ENCODE results near the gene THADA.

The THADA gene

DNA sequence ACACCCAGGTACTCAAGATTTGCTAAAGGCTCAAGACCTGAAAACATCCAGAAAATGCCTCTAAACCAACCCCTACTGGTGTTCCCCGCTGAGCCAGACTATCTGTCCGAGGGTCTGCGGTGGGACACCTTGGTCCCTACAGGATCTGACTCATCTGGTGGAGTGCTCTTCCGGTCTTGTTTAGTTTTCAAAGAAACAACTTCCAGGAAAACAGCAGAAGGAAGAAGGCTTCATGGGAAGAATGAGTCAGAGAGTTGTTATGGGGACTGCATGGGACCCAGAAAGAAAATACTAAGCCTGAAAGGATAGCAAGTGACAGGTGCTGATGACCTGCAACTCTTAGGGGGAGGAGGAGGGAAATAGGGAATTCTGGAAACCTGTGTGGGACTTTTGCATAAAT lies 410.7 kb downstream of the THADA start:
- Histone ChIP-seq H3K9me2 (replicated peaks; ENCODE audit: insufficient read depth, low read length) (no peaks in the 10 kb centered on the region), H4K20me1 (ENCODE audit: low read depth, low read length) (no peaks in the 10 kb centered on the region), H2AFZ (ENCODE audit: low read depth, low read length, severe bottlenecking) (no peak overlapping the region), H3K27ac (ENCODE audit: low read depth, low read length) (no peak overlapping the region), H3K9me3 (ENCODE audit: insufficient read depth, low read length) (no peaks in the 10 kb centered on the region), H3F3A (ENCODE audit: insufficient read depth) (no peaks in the 10 kb centered on the region), H3K4me3 (ENCODE audit: insufficient read depth, low read length, poor library complexity, severe bottlenecking) (no peak overlapping the region), H3K27me3 (ENCODE audit: low read length) (no peaks in the 10 kb centered on the region), H3K4me2 (ENCODE audit: low read depth, low read length, poor library complexity, severe bottlenecking) (no peak overlapping the region), H3K36me3 (ENCODE audit: low read length) (no peaks in the 10 kb centered on the region), H3K9ac (ENCODE audit: low read length) (no peak overlapping the region), H3K79me2 (ENCODE audit: insufficient read depth, low read length) (no peaks in the 10 kb centered on the region)
- TF ChIP-seq, protein P1, sequence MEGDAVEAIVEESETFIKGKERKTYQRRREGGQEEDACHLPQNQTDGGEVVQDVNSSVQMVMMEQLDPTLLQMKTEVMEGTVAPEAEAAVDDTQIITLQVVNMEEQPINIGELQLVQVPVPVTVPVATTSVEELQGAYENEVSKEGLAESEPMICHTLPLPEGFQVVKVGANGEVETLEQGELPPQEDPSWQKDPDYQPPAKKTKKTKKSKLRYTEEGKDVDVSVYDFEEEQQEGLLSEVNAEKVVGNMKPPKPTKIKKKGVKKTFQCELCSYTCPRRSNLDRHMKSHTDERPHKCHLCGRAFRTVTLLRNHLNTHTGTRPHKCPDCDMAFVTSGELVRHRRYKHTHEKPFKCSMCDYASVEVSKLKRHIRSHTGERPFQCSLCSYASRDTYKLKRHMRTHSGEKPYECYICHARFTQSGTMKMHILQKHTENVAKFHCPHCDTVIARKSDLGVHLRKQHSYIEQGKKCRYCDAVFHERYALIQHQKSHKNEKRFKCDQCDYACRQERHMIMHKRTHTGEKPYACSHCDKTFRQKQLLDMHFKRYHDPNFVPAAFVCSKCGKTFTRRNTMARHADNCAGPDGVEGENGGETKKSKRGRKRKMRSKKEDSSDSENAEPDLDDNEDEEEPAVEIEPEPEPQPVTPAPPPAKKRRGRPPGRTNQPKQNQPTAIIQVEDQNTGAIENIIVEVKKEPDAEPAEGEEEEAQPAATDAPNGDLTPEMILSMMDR (IDR thresholded peaks at IDR 0.05; ENCODE audit: insufficient read depth, low read length, poor library complexity, severe bottlenecking), result no peak
- no peak for TF ChIP-seq EZH2phosphoT487 (conservative IDR thresholded peaks at IDR 0.05; ENCODE audit: low read length)

GRCh38 chr2:43184339-43184895 lies 411.4 kb downstream of the THADA start:
- TF ChIP-seq EZH2phosphoT487 (conservative IDR thresholded peaks at IDR 0.05; ENCODE audit: low read length), result no peak
- TF ChIP-seq, protein P1 (IDR thresholded peaks at IDR 0.05; ENCODE audit: insufficient read depth, low read length, poor library complexity, severe bottlenecking), result no peak
- no peaks in the 10 kb centered on the region for H3K9me3 ChIP-seq (ENCODE audit: insufficient read depth, low read length)
- H3K9me2 ChIP-seq (replicated peaks; ENCODE audit: insufficient read depth, low read length), result no peaks in the 10 kb centered on the region
- H3K27ac ChIP-seq (ENCODE audit: low read depth, low read length), result no peak overlapping the region
- H4K20me1 ChIP-seq (ENCODE audit: low read depth, low read length), result no peaks in the 10 kb centered on the region
- H3F3A ChIP-seq (ENCODE audit: insufficient read depth), result no peaks in the 10 kb centered on the region
- no peaks in the 10 kb centered on the region for H3K36me3 ChIP-seq (ENCODE audit: low read length)
- H3K27me3 ChIP-seq (ENCODE audit: low read length), result no peaks in the 10 kb centered on the region
- no peaks in the 10 kb centered on the region for H3K79me2 ChIP-seq (ENCODE audit: insufficient read depth, low read length)
- H3K9ac ChIP-seq (ENCODE audit: low read length), result no peak overlapping the region
- H2AFZ ChIP-seq (ENCODE audit: low read depth, low read length, severe bottlenecking), result no peak overlapping the region
- no peak overlapping the region for H3K4me3 ChIP-seq (ENCODE audit: insufficient read depth, low read length, poor library complexity, severe bottlenecking)
- no peak overlapping the region for H3K4me2 ChIP-seq (ENCODE audit: low read depth, low read length, poor library complexity, severe bottlenecking)

GRCh38 chr2:43183743-43184142 lies 412.1 kb downstream of the THADA start:
- no peaks in the 10 kb centered on the region for H3K36me3 ChIP-seq (ENCODE audit: low read length)
- TF ChIP-seq EZH2phosphoT487 (conservative IDR thresholded peaks at IDR 0.05; ENCODE audit: low read length), result no peak
- TF ChIP-seq, protein P1 (IDR thresholded peaks at IDR 0.05; ENCODE audit: insufficient read depth, low read length, poor library complexity, severe bottlenecking), result no peak
- H3K4me3 ChIP-seq (ENCODE audit: insufficient read depth, low read length, poor library complexity, severe bottlenecking), result no peak overlapping the region
- no peaks in the 10 kb centered on the region for H3K9me3 ChIP-seq (ENCODE audit: insufficient read depth, low read length)
- H2AFZ ChIP-seq (ENCODE audit: low read depth, low read length, severe bottlenecking), result no peak overlapping the region
- no peaks in the 10 kb centered on the region for H3K79me2 ChIP-seq (ENCODE audit: insufficient read depth, low read length)
- H3K4me2 ChIP-seq (ENCODE audit: low read depth, low read length, poor library complexity, severe bottlenecking), result no peak overlapping the region
- no peak overlapping the region for H3K27ac ChIP-seq (ENCODE audit: low read depth, low read length)
- H3K9me2 ChIP-seq (replicated peaks; ENCODE audit: insufficient read depth, low read length), result no peaks in the 10 kb centered on the region
- no peaks in the 10 kb centered on the region for H3F3A ChIP-seq (ENCODE audit: insufficient read depth)
- no peaks in the 10 kb centered on the region for H3K27me3 ChIP-seq (ENCODE audit: low read length)
- no peak overlapping the region for H3K9ac ChIP-seq (ENCODE audit: low read length)
- H4K20me1 ChIP-seq (ENCODE audit: low read depth, low read length), result no peaks in the 10 kb centered on the region
